HepG2 (cell line): ENCODE measurements around the gene KRT79. TPM values are rescaled to one million over a fixed set of nuclear protein-coding genes. Genes with fewer than 3 reads are reported as not detected.

Source experiments
- ATAC-seq: fragments of 200-7000 bp; cut with Tn5 transposase; 3 replicates; pipeline ENCODE4 v1.9.1; 2020; ENCODE audit warnings: mild to moderate bottlenecking, moderate library complexity
- BruUV-seq: library from RNA; stranded (reverse); fragments of 400-500 nt; replicated peaks from 2 replicates; lab custom pipeline; 2021; lab: Mats Ljungman, UMichigan
- CTCF ChIA-PET: fragments of 300-600 bp; formaldehyde crosslinking; extraction: SDS; loops from one replicate; lab custom pipeline; 2021; ENCODE audit warnings: low total read pairs, inconsistent platforms, low intra/inter-chr PET ratio; lab: Yijun Ruan, JAX
- POLR2A ChIA-PET: fragments of 350-600 bp; sonication (Branson Sonifier 250); formaldehyde crosslinking; loops from one replicate; lab custom pipeline; 2020; ENCODE audit warnings: antibody characterized with exemption, inconsistent platforms; lab: Yijun Ruan, JAX
- DNase-seq: peaks from one replicate; pipeline ENCODE4 v3.0.0-alpha.2; 2015; ENCODE audit warnings: low spot score
- FAIRE-seq: peaks from 3 replicates; lab custom pipeline; 2011; peaks lifted over from hg19 to GRCh38; lab: Jason Lieb, UNC
- H2AFZ ChIP-seq: one replicate; pipeline ENCODE4 v1.6.1; 2011; ENCODE audit warnings: low read length, inconsistent platforms
- H3K27ac ChIP-seq: fragments of 300-600 bp; 3 replicates; pipeline ENCODE4 v1.8.0; 2011; ENCODE audit warnings: mixed run types, mild to moderate bottlenecking, mixed read lengths, low read length, inconsistent platforms; ENCODE audit not compliant: insufficient read depth; ENCODE audit errors: extremely low read length
- H3K27me3 ChIP-seq, 2 experiments: fragments of 200-600 bp in 1 of 2; 2 replicates in 1 of 2; 3 replicates in 1 of 2; pipeline versions ENCODE4 v1.6.0 to v1.8.0; 2011; ENCODE audit warnings: low read length in 2 of 2, mild to moderate bottlenecking in 2 of 2, moderate library complexity in 2 of 2, inconsistent platforms in 1 of 2; ENCODE audit not compliant: insufficient read depth in 2 of 2, control insufficient read depth in 1 of 2
- H3K36me3 ChIP-seq, 2 experiments: fragments of 200-600 bp in 1 of 2; replicated peaks in 1 of 2; 2 replicates in 1 of 2; 3 replicates in 1 of 2; pipeline versions ENCODE4 v1.5.1 to v1.8.0; 2011; ENCODE audit warnings: low read length in 2 of 2, inconsistent platforms in 1 of 2; ENCODE audit not compliant: insufficient read depth in 2 of 2, control insufficient read depth in 1 of 2
- H3K4me1 ChIP-seq: 2 replicates; pipeline ENCODE4 v1.5.1; 2012; ENCODE audit warnings: low read length, inconsistent platforms; ENCODE audit not compliant: insufficient read depth
- H3K4me2 ChIP-seq: 2 replicates; pipeline ENCODE4 v1.6.0; 2011; ENCODE audit warnings: low read depth, low read length, inconsistent platforms
- H3K4me3 ChIP-seq, 3 experiments: fragments of 200-600 bp in 1 of 3; sonication (generic), shearing (Covaris generic) in 1 of 3; replicated peaks in 1 of 3; 2 replicates each; pipeline ENCODE4 v1.5.1; 2011 to 2016; ENCODE audit warnings: low read length in 3 of 3, inconsistent platforms in 2 of 3, low read depth in 2 of 3, mild to moderate bottlenecking in 2 of 3, control low read depth in 1 of 3, mixed read lengths in 1 of 3; ENCODE audit not compliant: insufficient read depth in 1 of 3
- H3K79me2 ChIP-seq: one replicate; pipeline ENCODE4 v1.6.1; 2011; ENCODE audit warnings: low read length, inconsistent platforms; ENCODE audit not compliant: insufficient read depth
- H3K9ac ChIP-seq: 2 replicates; pipeline ENCODE4 v1.6.0; 2011; ENCODE audit warnings: mild to moderate bottlenecking, low read depth, low read length, inconsistent platforms; ENCODE audit not compliant: insufficient read depth
- H3K9me3 ChIP-seq: 2 replicates; pipeline ENCODE4 v1.5.1; 2012; ENCODE audit warnings: mild to moderate bottlenecking, low read length
- H4K20me1 ChIP-seq: 2 replicates; pipeline ENCODE4 v1.6.0; 2011; ENCODE audit warnings: inconsistent platforms, mild to moderate bottlenecking, low read length, moderate library complexity; ENCODE audit not compliant: insufficient read depth
- NFRKB ChIP-seq: fragments of 450-650 bp; IDR thresholded peaks from 2 replicates; pipeline ENCODE4 v1.6.1; 2017
- ZBTB4 ChIP-seq: sonication (generic); formaldehyde crosslinking; IDR thresholded peaks from 2 replicates; pipeline ENCODE4 v1.4.0; 2020; ENCODE audit warnings: missing genetic modification reagents, mild to moderate bottlenecking, borderline replicate concordance
- ZNF672 ChIP-seq: sonication (generic); formaldehyde crosslinking; IDR thresholded peaks from 2 replicates; pipeline ENCODE4 v1.8.1; 2022; ENCODE audit warnings: missing genetic modification reagents
- WGBS: methylation state at CpG from one replicate; pipeline ENCODE4 v1.1.6; 2017; ENCODE audit warnings: low lambda C conversion rate; 5-methylcytosine and 5-hydroxymethylcytosine counted together
- in situ Hi-C: cut with HindIII; loops from 2 replicates; pipeline ENCODE4 v1.10.0; 2017; ENCODE audit warnings: low pct_unique_long_range_greater_than_20kb; ENCODE audit not compliant: extremely low pct_ligation_motif_present
- intact Hi-C: fragments of 100-400 bp; cut with micrococcal nuclease; formaldehyde crosslinking; loops from one replicate; pipeline ENCODE4 v1.10.0; 2022; ENCODE audit not compliant: unreplicated experiment
- polyA plus RNA-seq, 8 experiments: library from polyadenylated mRNA; depleted of rRNA in 3 of 8; stranded (reverse) in 7 of 8; unstranded in 1 of 8; fragments of >200 nt; fragmentation: Illumina TruSeq in 4 of 8; extraction: Trizol in 4 of 8; gene quantifications; 2 replicates each; pipeline versions ENCODE4 v1.2.1 to v1.2.3, GENCODE V29; 2011 to 2016; ENCODE audit warnings: low read depth in 4 of 8, missing spikeins in 1 of 8, mixed read lengths in 1 of 8; ENCODE audit not compliant: insufficient read depth in 1 of 8
- total RNA-seq, 5 experiments: library from RNA; depleted of rRNA; stranded (reverse); fragments of >200 nt; fragmentation: Illumina TruSeq; extraction: Trizol; gene quantifications; 2 replicates each; pipeline ENCODE4 v1.2.3, GENCODE V29; 2016; ENCODE audit warnings: low read depth in 1 of 5

KRT79 gene
- total and polyA plus RNA-seq, 2 of the 13 experiments (the other 11 are each of a cell fraction or from before 2014, with no cell fraction given): 0.09 TPM; not detected in 1

GRCh38 chr12:52808573-52809160, 25.4 kb downstream of the KRT79 start:
- H3K27ac ChIP-seq: no peak overlapping the region
- CTCF ChIA-PET: no interaction called here
- POLR2A ChIA-PET: no interaction called here
- H3K9ac ChIP-seq: no peak overlapping the region
- no peaks in the 10 kb centered on the region for H3K79me2 ChIP-seq
- no peaks in the 10 kb centered on the region for H4K20me1 ChIP-seq
- no peak for TF ChIP-seq NFRKB
- no peak for TF ChIP-seq ZBTB4 (CRISPR knock-in tag)
- no peak for TF ChIP-seq ZNF672
- ATAC-seq (no peak), FAIRE-seq (no peak), DNase-seq (no peak)
- H3K4me1 ChIP-seq: no peaks in the 10 kb centered on the region
- in situ Hi-C loops (no loop called here), intact Hi-C loops (no loop called here)
- peaks cover 1 to 30% of the 10 kb centered on the region in 2 experiments; a peak in 4 of 5 replicates for H3K27me3 ChIP-seq
- no TSS peak for BruUV-seq
- H3K9me3 ChIP-seq: no peaks in the 10 kb centered on the region
- 0% methylated on average over 8 of the region's 8 CpGs for WGBS
- no peak overlapping the region for H3K4me3 ChIP-seq
- H3K4me2 ChIP-seq: no peak overlapping the region
- H2AFZ ChIP-seq: no peak overlapping the region
- H3K36me3 ChIP-seq: no peaks in the 10 kb centered on the region
